ENCODE measurements around the gene CGB1.
"Not testable (repeated sequence)": the region's sequence is repeated elsewhere in the genome, so short reads cannot be mapped to it uniquely, and the experiment has no call there.

The CGB1 gene

DNA sequence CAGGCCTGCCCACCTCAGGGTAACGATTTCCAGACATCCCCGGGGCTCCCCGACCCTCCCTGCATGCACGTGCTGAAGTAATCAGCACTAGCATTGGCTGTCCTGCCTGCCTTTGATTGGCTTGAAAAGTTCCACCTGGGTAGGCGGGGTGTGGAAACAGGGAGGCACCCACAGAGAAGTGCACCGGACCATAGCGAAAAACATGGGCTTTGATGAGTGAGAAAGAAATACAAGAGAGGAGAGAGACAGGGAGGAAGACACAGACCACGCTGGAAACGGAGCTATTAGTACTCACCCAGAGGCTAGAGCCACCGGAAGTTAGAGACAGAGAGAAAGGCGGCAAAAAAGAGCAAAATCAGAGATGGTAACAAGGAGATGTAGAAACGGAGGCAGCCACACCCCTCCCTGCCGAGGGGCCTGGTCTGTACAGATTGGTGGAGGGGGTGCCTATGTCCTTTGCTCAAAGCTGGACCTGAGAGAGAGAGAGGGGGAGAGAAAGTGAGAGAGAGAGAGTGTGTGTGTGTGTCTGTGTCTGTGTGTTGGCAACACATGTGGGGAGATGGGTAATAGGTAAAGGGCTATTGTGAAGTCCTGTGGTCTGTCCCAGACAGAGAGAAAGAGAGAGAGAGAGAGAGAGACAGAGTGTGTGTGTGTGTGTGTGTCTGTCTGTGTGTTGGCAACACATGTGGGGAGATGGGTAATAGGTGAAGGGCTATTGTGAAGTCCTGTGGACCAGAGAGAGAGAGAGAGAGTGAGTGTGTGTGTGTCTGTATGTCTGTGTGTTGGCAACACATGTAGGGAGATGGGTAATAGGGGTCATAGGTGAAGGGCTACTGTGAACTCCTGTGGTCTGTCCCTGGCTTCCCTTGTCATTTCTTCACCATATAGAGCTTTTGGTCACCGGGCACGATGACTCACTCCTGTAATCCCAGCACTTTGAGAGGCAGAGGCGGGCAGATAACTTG lies 15.5 kb downstream of the CGB1 start:
- DNase-seq, result no peak

DNA sequence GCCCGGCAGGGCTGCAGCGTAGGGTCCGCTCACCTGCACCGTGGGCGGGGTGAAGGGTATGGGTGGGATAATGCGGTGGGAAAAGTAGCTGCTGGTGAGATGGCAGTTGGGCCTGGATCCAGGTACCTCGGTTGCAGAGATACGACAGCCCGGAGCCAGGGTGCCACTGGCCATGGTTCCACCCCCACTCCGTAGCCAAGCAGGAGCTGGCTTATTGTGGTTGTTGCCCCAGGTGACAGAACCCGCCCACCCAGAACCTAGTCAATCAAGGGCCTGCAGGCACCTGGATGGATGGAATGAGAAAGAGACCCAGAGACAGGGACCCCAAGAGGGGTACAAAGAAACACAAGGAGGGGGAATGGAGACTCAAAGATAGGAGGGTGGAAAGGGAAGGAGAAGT lies 16.4 kb downstream of the CGB1 start:
- DNase-seq, result no peak

DNA sequence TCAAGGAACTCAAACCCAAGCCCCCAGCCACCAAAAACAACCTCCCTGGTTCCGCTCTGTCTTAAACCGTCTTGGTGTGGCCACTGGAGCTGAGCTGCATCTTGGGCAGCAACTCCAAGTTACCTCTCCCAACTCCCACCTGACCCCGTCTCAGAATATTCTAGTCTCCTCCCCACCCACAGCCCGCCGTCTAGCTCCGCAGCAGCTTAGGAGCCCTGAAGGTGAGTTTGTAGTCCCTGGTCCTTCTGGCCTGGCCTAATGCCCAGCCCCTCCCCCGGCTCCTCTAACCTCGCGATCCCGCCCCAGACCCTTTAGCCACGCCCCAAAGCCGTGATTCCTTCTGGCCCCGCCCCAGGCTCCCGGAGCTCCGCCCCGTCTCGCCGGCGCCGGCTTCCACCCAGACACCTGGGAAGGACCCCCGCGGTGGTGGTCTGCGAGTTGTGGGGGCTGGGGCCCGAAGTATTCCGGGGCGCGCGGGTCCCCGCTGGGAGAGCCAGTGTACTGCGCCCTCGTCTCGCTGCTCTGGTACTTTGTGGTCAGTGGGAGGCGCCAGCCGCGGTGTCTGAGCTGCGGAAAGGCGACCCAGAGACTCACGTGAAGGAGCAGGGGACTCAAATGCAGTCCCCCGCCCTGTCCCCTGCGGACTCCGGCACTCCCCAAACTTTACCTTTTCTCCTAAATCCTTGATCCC lies 17.3 kb downstream of the CGB1 start:
- DNase-seq, result no peak

DNA sequence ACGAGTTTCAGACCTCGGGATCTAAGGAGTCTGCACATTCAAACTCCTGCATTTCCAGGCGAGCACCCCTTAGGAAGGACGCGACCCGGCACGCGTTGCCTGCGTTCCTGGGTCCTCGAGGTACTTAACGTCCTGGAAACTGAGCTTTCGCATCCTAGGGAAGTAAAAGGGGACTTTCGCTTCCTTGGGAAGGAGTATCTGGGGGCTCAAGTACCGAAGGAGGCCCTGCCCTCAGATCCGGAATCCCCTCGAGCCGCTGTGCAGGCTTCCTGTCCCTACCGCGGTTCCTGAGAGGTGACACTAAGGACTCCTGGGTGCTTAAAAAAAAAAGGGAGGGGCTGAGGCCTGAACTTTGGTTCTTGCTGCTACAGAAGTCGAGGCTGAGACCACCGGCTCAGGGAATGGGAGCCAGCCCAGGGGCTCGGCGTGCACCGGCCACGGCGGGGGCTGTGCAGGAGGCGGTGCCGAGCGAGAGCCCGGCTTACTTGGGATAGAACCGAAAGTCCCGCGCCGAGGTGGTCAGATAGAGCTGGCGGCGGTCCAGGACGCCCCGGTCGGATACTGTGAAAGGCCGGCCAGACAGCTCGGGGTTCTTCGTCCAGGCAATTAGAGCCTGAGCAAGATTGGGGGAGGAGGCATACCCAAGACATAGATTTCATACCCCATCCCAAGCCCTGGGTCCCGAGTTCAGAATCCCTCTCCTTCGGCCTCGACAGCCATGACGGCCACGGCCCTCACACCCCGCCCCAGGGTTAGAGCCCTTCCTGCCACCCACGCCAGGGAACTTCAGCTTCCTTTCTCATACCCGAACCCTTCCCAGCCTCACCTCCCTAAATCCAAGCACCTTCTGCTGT lies 18.1 kb downstream of the CGB1 start:
- DNase-seq, result not testable (repeated sequence)

DNA sequence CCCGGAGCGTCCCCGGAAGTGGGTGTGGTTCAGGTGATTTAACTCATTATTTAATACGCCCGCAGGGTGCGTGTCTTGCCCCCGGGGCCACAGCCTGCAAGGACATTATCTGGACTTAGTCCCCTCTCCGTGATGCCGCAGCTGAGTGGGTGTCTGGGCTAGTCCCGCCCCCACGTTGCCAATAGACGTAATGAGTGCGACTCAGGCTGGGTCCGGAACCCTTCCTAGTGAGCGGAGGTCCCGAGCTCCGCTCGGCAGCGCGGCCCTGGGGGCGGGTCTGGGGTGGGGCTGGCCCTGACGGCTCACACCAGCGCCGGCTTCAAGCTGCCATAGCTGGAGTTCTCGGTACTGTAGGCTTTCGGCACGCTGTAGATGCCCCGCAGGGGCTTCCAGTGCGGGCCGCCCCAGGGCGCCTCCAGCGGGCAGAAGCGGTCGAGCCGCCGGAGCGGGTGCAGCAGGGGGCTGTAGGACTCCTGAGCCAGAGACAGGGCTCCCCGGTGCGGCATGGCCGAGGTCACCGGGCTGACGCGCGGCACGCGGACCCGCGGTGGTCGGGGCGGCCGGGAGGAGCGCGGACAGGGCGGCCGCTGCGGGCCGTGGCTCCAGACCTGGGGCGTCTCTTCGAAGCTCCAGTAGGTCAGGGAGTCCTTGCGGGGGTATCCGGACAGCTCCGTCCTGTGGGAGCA lies 18.9 kb downstream of the CGB1 start:
- no peak for DNase-seq

DNA sequence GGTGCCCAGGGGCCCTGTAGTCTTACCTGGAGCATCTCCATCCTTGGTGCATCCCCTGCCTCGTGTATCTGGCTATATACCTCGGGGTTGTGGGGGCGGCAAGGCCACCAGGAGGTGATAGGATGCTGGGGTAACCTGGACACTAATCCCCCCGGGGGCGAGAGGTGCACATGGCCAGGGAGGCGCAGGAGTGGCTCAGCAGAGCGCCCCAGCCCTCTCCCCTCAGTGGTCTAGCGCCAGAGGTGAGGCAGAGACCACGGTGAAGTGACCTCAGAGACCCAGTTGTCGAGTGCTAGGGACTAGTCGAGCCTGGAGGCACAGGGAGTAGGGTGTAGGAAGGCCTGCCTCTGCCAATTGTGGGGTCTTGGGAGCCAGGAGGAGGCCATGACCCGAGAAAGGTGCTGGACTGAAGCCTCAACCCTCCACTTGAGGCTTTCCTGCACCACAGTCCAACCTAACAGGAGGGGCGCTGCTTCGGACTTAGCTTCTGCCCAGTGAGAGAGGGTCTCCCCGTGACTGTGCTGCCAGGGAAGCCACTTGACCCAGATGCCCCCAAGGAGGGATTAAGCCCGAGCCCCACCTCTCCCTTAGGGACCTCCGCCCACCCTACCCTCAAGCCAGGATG lies 19.5 kb downstream of the CGB1 start, which contains the start of gene LHB:
Gene LHB (minus strand): TSS at position 51 of the 625 bp plus-strand sequence. CDS start 10 bp downstream, at position 41.
- DNase-seq, result no peak

DNA sequence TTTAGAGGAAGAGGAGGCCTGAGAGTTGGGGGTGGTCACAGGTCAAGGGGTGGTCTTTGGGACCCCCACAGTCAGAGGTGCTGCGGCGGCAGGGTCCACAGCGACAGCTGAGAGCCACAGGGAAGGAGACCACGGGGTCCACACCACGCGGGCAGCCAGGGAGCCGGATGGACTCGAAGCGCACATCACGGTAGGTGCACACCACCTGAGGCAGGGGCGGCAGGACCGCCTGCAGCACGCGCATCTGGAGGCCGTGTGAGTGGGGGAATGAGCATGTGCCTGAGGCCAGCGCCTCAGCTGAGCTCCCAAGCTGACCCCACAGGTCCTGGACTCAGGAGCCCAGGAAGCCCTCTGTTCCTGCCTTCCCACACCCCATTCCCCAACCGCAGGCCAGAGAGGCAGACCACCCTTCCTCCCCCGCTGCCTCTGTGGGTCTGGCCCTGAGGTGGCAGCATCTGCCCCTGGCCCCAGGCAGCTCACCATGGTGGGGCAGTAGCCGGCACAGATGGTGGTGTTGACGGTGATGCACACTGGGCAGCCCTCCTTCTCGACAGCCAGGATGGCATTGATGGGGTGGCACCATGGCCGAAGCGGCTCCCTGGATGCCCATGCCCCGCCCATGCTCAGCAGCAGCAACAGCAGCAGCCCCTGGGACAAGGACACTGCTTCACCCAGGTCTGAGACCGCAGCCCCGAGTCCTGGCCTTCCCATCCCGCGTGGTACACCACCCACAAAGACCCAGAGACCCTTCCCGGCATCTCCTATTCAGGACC lies 20.4 kb downstream of the CGB1 start:
- no peak for DNase-seq

DNA sequence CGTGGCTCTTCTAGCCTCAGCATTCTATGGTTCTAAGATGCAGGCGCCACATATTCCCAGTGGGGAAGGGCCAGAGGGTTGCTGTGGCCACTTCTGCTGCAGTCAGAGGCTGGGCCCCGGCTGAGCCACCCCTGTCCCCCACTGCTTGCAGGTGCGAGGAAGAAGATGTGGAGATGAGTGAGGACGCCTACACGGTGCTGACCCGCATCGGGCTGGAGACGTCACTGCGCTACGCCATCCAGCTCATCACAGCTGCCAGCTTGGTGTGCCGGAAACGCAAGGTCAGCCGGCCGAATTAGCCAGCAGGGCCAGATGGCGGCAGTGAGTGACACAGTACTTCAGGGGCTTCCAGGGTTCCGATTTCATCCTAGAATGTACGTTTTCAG lies 21.8 kb downstream of the CGB1 start:
- DNase-seq, result no peak

DNA sequence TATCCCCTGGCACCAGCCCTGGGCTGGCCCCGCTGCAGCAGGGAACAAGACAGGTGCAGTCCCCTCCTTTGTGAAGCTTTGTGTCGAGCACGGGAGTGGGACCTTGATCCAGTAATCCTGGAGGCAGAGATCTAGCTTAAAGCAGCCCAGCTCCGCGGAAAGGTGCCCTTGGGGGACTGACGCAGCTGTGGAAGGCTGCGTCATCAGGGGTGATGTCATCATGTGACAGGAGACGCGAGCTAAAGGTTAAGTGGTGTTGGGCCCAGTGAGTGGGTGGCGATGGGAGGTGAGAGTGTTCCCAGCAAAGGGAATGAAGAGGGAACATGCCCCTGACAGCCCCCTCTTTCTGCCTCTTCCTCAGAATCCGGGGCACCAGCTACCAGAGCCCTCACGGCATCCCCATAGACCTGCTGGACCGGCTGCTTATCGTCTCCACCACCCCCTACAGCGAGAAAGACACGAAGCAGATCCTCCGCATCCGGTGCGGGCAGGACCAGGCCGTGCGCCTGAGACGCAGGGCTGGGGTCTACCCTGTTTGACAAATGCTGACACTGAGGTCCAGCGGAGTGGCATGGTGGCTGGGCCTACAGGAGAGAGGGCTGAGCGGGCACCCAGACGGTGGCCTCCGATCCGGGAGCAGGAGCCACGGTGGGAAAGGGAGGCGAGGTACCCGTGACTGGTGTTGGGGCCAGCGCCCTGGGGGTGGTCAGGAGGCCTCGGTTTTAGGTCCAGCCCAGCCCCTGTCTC lies 22.4 kb downstream of the CGB1 start:
- no peak for DNase-seq

DNA sequence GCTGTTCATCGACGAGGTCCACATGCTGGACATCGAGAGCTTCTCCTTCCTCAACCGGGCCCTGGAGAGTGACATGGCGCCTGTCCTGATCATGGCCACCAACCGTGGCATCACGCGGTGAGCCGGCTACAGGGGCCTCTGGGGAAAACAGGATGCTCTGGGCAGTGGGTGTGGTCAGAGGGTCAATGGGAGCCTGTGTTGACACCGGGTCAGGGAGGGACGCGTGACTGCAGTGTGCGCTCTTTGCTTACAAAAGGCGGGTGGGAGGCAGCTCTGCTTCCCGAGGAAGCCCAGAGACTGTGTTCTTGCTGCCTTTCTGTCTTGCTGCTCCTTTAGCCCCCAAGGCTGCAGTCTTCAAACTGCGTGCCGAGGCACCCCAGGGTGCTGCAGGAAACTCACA lies 25.5 kb downstream of the CGB1 start:
- DNase-seq, result no peak

DNA sequence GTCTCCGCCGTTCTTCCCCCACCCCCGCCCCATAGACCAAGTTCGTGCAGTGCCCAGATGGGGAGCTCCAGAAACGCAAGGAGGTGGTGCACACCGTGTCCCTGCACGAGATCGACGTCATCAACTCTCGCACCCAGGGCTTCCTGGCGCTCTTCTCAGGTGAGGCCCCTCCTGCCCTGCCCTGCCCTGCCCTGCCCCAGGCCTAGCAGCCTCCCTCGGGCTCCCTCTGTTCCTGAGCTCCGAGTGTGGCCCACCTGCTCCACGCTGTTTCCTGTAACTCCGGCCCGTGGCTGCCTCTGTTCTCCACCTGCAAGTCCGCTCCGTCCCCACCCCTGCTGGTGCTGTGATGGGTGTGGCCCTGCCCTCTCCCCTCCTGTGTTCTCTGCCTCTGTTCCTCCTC lies 26.2 kb downstream of the CGB1 start:
- no peak for DNase-seq

DNA sequence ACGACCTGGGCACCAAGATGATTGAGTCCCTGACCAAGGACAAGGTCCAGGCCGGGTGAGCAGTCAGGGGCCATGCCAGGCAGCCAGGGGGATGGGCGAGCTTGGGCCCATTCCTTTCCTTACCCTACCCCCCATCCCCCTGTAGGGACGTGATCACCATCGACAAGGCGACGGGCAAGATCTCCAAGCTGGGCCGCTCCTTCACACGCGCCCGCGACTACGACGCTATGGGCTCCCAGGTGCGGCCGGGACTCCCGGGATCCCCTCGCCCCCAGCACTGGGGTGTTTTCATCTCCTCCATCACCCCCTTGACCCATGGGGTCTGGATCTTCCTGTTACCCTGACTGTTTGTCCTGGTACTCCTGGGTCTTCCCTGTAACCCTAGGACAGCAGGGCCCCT lies 26.9 kb downstream of the CGB1 start:
- DNase-seq, result no peak

DNA sequence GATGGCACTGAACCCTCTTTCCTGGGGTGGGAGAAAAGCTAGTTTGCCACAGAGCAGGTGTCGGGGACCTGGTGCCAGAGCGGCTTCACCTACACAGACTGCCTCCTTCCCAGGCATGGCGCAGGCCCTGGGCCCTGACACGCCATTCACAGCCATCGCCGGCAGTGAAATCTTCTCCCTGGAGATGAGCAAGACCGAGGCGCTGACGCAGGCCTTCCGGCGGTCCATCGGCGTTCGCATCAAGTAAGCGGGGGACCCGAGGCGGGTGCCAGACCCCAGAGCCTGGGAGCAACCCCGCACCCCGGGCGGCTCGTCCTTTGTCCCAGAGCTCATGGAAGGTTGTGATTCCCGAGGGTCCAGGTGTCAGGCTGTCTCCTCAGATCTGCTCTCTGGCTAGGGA lies 29.8 kb downstream of the CGB1 start:
- DNase-seq, result no peak

DNA sequence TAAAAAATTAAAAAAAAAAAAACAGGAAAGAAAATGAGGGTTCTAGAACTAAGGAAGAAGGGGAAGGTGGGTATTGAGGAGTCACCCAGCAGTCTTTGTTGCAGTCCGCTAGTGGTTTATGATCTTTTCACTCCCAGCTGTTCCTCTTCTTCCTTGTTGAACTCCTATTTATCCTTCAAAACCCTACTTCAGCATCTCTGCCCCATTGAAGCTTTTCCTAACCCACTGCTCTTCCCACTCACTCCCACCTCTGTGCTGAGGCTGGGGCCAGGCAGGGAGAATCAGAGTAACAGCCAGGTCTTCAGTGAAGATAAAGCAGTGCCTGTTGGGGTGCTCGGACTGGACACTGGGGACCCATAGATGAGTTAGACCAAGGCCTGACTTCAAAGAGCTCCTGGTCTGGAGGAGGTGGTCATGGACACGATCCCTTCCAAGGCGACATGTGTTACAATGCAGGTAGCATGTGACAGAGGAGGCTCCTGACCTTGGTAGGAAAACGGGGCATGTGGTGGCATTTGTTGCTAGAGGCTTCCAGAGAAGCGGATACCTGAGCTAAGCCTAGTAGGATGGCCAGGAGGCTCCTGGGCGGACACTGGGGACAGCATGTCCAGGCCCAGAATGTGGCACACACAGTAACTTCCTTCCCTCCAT lies 31.6 kb downstream of the CGB1 start:
- no peak for DNase-seq

DNA sequence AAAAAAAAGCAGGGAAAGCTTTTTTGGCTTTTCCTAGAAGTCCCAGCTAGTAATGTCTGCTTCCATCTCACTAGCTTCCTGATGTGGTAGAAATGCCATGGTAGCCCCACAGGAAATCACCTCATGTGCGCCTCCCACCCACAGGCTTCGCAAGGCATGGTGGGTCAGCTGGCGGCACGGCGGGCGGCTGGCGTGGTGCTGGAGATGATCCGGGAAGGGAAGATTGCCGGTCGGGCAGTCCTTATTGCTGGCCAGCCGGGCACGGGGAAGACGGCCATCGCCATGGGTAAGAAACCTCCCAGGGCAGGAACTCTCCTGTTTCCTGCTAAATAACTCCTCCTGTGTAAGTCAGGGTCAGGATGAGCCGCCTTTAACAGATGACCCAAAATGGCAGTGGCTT lies 32.6 kb downstream of the CGB1 start:
- no peak for DNase-seq

DNA sequence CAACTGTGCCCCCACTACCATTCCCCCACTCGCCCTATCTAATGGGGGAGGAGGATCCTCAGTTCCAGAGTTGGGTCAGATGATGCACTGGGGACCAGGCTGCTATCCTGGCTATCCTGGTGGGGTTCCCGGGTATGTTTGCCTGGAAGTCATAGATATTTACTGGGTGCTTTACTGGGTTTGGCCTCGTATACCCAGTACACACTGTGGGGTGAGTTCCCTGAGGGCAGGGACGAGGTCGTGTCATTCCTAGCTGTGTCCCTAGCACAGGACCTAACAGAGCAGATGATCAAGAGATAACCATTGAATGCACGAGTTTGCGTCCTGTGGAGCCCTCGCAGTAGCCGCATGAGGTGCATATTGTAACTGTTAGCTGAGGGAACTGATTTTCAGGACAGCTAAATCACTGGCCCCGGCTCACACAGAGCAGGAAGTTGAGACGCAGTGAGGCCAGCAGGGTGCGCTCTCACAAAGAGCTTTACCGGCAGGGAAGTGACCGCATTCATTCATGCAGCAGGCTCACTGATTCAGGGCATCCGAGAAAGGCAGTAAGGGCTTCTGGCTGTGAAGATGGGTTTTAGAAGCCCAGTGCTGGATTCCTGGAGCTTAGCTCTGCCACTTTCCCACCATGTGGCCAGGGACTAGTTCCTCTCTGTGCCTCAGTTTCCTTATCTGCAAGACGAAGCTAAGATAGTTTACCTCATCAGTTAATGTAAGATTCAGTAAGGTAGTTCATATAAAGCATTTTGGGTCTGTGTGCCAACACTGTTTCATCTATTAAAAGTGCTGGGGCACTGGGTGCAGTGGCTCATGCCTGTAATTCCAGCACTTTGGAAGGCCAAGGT lies 37.0 kb downstream of the CGB1 start:
- DNase-seq, result no peak

DNA sequence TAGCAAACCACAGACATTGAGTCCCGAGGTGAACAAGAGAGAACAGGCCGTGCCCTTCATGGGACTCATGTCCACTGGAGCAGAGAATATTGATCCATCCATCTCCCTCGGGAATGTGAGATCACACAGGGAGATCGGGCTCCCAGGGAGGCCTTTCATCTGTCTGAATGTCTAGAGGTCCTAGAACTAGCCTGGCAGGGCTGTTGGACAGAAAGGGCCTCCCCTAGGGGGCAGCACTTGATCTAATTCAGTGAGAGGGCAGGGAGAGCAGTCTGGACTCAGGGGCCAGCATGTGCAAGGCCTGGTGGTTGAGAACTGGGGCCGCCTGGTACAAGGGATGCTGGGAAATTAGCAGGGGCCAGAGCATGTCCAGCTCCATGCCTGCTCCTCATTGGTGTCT lies 38.7 kb downstream of the CGB1 start:
- peak; percentile 42 for DNase-seq

DNA sequence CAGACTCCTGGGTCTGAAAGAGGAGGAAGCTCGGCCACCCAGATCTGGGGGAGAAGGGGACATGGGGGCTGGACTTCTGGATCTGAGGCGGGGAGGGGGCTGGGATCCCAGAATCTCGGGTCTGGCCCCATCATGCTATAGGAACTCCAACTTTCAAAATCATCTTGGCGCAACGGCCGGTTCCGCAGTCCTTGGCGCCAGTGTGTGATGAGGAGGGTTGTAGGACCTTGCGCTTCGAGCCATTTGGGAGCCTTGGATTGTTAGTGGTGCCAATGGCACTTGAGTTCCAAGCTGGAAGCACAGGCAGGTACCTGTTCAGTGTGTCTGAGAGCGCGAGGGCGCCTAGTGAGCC lies 42.7 kb downstream of the CGB1 start:
- DNase-seq, result no peak
